Muscle of back (tissue), 11 donors: ENCODE measurements around the gene PREX1. TPM values are rescaled to one million over a fixed set of nuclear protein-coding genes. Genes with fewer than 3 reads are reported as not detected.

Experiments used
- DNase-seq, 3 donors: peaks; one replicate each; pipeline versions ENCODE4 v3.0.0 to v3.0.0-alpha.2; 2013
- polyA plus RNA-seq, 10 donors: library from polyadenylated mRNA; unstranded; fragments of 120-200 nt; gene quantifications; one replicate each; pipeline ENCODE4 v1.2.1, GENCODE V29; 2013; ENCODE audit not compliant: insufficient read length in 10 of 10

The PREX1 gene
- polyA plus RNA-seq, 10 donors: 18.4 to 26.9 (median 20.0) TPM

- DNase-seq: no peak
These were observed 189.3 kb downstream of the PREX1 start for GRCh38 chr20:48638546-48638945.

- DNase-seq: no peak
These were observed 190.3 kb downstream of the PREX1 start for GRCh38 chr20:48637461-48637860.

GRCh38 chr20:48636301-48636700 lies 191.5 kb downstream of the PREX1 start:
- DNase-seq: no peak

GRCh38 chr20:48635791-48636267 lies 192.0 kb downstream of the PREX1 start:
- DNase-seq: peak in 2 of 3 donors; percentile 50 to 61

GRCh38 chr20:48635361-48635760 lies 192.4 kb downstream of the PREX1 start:
- DNase-seq: no peak

GRCh38 chr20:48634641-48635040 lies 193.2 kb downstream of the PREX1 start:
- DNase-seq: no peak

GRCh38 chr20:48633620-48634257 lies 194.1 kb downstream of the PREX1 start:
- no peak for DNase-seq

GRCh38 chr20:48632825-48633619 lies 194.8 kb downstream of the PREX1 start:
- DNase-seq: no peak

- no peak for DNase-seq
These were observed 195.6 kb downstream of the PREX1 start for GRCh38 chr20:48632017-48632824.

- peak in 1 of 3 donors; percentile 49 for DNase-seq
These were observed 196.4 kb downstream of the PREX1 start for GRCh38 chr20:48631114-48632016.

- DNase-seq: no peak
These were observed 197.3 kb downstream of the PREX1 start for GRCh38 chr20:48630342-48631075.

- DNase-seq: no peak
These were observed 197.9 kb downstream of the PREX1 start for GRCh38 chr20:48629960-48630315.

GRCh38 chr20:48629069-48629959 lies 198.5 kb downstream of the PREX1 start:
- DNase-seq: no peak

GRCh38 chr20:48627737-48628128 lies 200.1 kb downstream of the PREX1 start:
- DNase-seq: no peak

- DNase-seq: no peak
These were observed 200.7 kb downstream of the PREX1 start for GRCh38 chr20:48626938-48627736.

GRCh38 chr20:48626226-48626937 lies 201.4 kb downstream of the PREX1 start:
- peak in 1 of 3 donors; percentile 40 for DNase-seq

GRCh38 chr20:48625136-48625900 lies 202.5 kb downstream of the PREX1 start:
- no peak for DNase-seq
